Keratinocyte (primary cell): ENCODE measurements around the gene DCLK2.

Source experiments
- EZH2 ChIP-seq: IDR thresholded peaks from one replicate; pipeline ENCODE4 v1.6.1; 2012; ENCODE audit warnings: inconsistent platforms, mild to moderate bottlenecking, low read length, moderate library complexity
- TF ChIP-seq, protein P1 (sequence below), 3 experiments: IDR thresholded peaks in 1 of 3; conservative IDR thresholded peaks in 1 of 3; optimal IDR thresholded peaks in 1 of 3; 2 replicates in 2 of 3; 3 replicates in 1 of 3; pipeline versions ENCODE3 to v1.5.1; 2011; ENCODE audit warnings: low read length in 3 of 3, mild to moderate bottlenecking in 3 of 3, moderate library complexity in 2 of 3, control low read depth in 1 of 3, inconsistent platforms in 1 of 3; ENCODE audit not compliant: insufficient read depth in 2 of 3; ENCODE audit errors: extremely low read depth in 1 of 3

- TF ChIP-seq, protein P1, sequence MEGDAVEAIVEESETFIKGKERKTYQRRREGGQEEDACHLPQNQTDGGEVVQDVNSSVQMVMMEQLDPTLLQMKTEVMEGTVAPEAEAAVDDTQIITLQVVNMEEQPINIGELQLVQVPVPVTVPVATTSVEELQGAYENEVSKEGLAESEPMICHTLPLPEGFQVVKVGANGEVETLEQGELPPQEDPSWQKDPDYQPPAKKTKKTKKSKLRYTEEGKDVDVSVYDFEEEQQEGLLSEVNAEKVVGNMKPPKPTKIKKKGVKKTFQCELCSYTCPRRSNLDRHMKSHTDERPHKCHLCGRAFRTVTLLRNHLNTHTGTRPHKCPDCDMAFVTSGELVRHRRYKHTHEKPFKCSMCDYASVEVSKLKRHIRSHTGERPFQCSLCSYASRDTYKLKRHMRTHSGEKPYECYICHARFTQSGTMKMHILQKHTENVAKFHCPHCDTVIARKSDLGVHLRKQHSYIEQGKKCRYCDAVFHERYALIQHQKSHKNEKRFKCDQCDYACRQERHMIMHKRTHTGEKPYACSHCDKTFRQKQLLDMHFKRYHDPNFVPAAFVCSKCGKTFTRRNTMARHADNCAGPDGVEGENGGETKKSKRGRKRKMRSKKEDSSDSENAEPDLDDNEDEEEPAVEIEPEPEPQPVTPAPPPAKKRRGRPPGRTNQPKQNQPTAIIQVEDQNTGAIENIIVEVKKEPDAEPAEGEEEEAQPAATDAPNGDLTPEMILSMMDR (optimal IDR thresholded peaks at IDR 0.05 in 1 of 3, IDR thresholded peaks at IDR 0.05 in 1 of 3, conservative IDR thresholded peaks at IDR 0.05 in 1 of 3; ENCODE audit: extremely low read depth in 1 of 3, insufficient read depth in 2 of 3, low read length in 3 of 3): no peak
- no peak for TF ChIP-seq EZH2
These were observed 17.0 kb upstream of the DCLK2 start for GRCh38 chr4:150061086-150061776.
